GM12875 (cell line): ENCODE data around the gene CCDC47.

Experiments
- H3K4me3 ChIP-seq: one replicate; pipeline ENCODE4 v1.5.1; 2011; ENCODE audit warnings: low read depth, low read length, control low read depth
- CTCF ChIP-seq: IDR thresholded peaks from 2 replicates; pipeline ENCODE4 v1.5.1; 2011; ENCODE audit warnings: low read depth, mild to moderate bottlenecking, control low read depth, inconsistent platforms, low read length, moderate library complexity, borderline replicate concordance; ENCODE audit not compliant: insufficient read depth

The CCDC47 gene

GRCh38 chr17:63754046-63754445 lies 19.4 kb downstream of the CCDC47 start:
- H3K4me3 ChIP-seq: no peak overlapping the region
- no peak for TF ChIP-seq CTCF

- H3K4me3 ChIP-seq: no peak overlapping the region
- TF ChIP-seq CTCF: no peak
Observed at GRCh38 chr17:63753215-63753614, 20.2 kb downstream of the CCDC47 start.

- TF ChIP-seq CTCF: no peak
- H3K4me3 ChIP-seq: no peak overlapping the region
Observed at GRCh38 chr17:63752707-63753106, 20.7 kb downstream of the CCDC47 start.

- H3K4me3 ChIP-seq: no peak overlapping the region
- no peak for TF ChIP-seq CTCF
Observed at GRCh38 chr17:63751806-63752205, 21.6 kb downstream of the CCDC47 start.

GRCh38 chr17:63741408-63742173 lies 31.8 kb downstream of the CCDC47 start, which contains the start of gene STRADA:
Gene STRADA (minus strand): TSS chr17:63741799. CDS start chr17:63728369, 13,430 bp downstream.
- no peak for TF ChIP-seq CTCF
- H3K4me3 ChIP-seq: peak within 1 kb of the TSS; percentile 68

- H3K4me3 ChIP-seq: peak overlapping the region; percentile 68
- no peak for TF ChIP-seq CTCF
Observed at GRCh38 chr17:63741143-63741407, 32.3 kb downstream of the CCDC47 start.

- TF ChIP-seq CTCF: no peak
- peak overlapping the region; percentile 68 for H3K4me3 ChIP-seq
Observed at GRCh38 chr17:63740464-63741142, 32.8 kb downstream of the CCDC47 start.
